Coronary artery (tissue), 2 donors: ENCODE results near the gene SHROOM2.

Experiments used
- DNase-seq: peaks from one replicate; pipeline ENCODE4 v3.0.0-alpha.2; 2017; ENCODE audit warnings: low spot score
- H3K27ac ChIP-seq, 2 donors: fragments of 200-600 bp; sonication (generic); one replicate each; pipeline ENCODE4 v1.5.1; 2016 to 2019
- H3K4me3 ChIP-seq: fragments of 200-600 bp; sonication (generic); 2 replicates; pipeline ENCODE4 v1.5.1; 2016; ENCODE audit warnings: mild to moderate bottlenecking, moderate library complexity
- TF ChIP-seq, protein P1 (sequence below): fragments of 200-600 bp; sonication (generic); IDR thresholded peaks from one replicate; pipeline ENCODE4 v1.5.1; 2019; ENCODE audit warnings: antibody characterized with exemption

SHROOM2 gene

DNA sequence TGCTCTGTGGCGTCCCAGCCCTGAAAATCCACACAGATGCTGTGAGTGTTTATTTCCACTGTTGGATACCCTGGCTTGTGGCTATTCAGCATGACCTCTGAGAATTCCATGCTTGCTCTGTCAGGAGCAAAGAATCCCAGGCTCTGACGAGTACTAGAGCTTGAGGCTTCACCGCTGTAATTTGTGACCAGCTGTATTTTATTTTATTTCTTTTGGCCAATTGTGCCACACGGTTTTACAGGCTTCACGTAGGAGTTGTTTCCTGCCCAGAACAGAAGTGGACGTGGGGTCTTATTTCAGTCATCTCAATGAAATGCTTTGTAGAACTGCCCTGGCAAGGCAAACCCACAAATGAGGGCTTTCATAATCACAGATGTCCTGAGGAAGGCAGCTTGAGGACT lies 111.5 kb downstream of the SHROOM2 start:
- Histone ChIP-seq H3K27ac (no peak overlapping the region), H3K4me3 (no peak overlapping the region)
- no peak for DNase-seq
- TF ChIP-seq, protein P1, sequence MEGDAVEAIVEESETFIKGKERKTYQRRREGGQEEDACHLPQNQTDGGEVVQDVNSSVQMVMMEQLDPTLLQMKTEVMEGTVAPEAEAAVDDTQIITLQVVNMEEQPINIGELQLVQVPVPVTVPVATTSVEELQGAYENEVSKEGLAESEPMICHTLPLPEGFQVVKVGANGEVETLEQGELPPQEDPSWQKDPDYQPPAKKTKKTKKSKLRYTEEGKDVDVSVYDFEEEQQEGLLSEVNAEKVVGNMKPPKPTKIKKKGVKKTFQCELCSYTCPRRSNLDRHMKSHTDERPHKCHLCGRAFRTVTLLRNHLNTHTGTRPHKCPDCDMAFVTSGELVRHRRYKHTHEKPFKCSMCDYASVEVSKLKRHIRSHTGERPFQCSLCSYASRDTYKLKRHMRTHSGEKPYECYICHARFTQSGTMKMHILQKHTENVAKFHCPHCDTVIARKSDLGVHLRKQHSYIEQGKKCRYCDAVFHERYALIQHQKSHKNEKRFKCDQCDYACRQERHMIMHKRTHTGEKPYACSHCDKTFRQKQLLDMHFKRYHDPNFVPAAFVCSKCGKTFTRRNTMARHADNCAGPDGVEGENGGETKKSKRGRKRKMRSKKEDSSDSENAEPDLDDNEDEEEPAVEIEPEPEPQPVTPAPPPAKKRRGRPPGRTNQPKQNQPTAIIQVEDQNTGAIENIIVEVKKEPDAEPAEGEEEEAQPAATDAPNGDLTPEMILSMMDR = no peak

DNA sequence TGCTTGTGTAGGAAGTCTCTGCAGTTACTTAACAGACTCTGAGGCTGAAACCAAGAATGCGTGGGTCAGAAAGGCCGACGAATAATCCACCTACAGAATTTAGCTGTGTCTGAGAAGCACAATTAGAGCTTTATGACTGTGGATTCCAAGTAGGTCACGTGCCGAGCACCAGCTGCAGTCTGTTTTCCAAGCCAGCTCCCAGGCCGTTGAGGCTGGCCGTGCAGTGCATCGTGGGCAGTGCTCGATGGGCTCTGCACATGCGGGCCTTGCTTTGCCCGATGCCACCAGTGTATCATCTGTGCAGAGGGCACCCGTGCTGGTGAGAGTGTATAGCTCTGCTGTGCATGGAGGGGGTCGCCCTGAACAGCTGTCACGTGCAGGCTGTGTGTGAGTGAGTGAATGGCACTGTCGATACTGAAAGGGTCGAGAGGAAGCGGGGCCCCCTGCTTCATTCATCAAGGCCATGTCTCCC lies 113.4 kb downstream of the SHROOM2 start:
- H3K4me3 ChIP-seq = no peak overlapping the region
- DNase-seq = no peak
- H3K27ac ChIP-seq = no peak overlapping the region
- TF ChIP-seq, protein P1 = no peak

DNA sequence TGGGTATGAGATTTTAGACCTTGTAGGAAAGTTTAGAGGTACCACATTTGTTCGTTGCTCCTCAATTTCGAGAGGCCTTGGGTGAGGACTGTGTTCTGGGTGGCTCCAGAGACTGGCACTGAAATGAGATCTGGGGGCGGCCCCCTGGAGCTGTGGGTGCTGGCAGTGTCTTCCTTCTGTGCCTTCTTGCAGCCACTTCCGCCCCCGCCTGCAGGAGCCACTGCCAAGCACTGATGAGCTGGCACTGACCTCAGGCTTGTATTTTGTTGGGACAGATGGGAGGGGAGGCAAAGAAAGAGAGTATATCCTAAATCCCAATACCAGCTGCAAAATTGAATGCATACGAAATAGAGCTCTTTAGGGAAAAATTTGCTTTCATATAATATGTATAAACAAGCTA lies 116.4 kb downstream of the SHROOM2 start:
- DNase-seq = no peak
- TF ChIP-seq, protein P1 = no peak
- no peak overlapping the region for H3K27ac ChIP-seq
- H3K4me3 ChIP-seq = no peak overlapping the region

DNA sequence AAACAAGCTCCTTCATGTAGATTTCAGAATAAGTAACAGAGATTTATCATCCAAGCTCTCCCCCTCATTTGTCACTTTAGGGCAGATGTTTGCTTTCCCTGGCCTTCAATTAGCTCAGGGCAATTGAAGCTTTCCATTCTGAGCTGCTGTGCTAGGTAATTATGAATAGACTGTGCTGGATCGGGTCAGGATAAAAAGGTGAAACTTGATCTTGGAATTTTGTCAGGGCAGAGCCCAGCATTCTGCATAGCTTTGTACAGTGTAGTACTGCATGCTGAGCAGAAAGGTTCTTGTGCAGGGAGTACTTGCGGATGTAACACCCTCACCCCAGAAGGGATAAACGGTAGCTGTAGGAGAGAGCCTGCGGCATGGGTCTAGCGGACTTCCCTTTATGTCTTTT lies 116.9 kb downstream of the SHROOM2 start:
- no peak overlapping the region for H3K4me3 ChIP-seq
- TF ChIP-seq, protein P1 = no peak
- H3K27ac ChIP-seq = no peak overlapping the region
- DNase-seq = no peak

DNA sequence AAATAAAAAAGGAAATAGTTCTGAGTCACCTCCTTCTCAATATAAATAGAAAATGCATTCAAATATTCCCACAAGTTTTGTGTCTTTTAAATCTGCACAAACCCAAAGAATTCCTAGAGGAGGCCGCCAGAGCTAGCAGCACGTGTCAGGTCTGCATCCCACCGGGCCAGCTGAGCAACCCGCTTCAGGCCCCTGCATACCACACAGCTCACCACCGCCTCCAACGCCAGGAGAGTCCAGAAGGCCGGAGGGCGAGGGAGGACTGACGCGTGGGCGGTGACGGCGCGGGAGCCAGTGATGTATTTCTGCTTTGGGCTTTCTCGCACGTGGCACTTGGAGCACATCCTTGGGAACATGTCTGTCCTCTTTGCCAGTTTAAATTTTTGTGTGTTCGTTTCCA lies 119.1 kb downstream of the SHROOM2 start:
- no peak for DNase-seq
- no peak overlapping the region for H3K4me3 ChIP-seq
- TF ChIP-seq, protein P1 = no peak
- no peak overlapping the region for H3K27ac ChIP-seq

DNA sequence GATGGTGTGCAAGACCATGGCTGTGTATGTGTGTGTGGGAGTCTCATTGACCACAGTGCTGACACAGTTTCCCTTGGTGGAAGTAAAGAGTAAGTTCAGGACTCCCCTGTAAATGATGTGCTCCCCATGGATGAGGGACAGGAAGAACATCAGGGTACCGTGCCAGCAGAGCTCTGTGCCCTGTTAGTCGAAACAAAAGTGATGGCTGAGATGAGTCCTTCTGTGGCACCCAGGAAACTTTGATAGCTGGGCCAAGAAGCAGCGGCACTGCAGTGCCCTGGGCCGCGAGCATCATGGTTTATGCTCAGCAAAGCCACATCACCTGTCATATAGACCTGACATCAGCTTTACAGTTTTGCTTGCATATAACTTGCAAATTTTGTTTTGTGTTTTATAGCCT lies 119.5 kb downstream of the SHROOM2 start:
- DNase-seq = no peak
- Histone ChIP-seq H3K27ac (no peak overlapping the region), H3K4me3 (no peak overlapping the region)
- TF ChIP-seq, protein P1 = no peak

DNA sequence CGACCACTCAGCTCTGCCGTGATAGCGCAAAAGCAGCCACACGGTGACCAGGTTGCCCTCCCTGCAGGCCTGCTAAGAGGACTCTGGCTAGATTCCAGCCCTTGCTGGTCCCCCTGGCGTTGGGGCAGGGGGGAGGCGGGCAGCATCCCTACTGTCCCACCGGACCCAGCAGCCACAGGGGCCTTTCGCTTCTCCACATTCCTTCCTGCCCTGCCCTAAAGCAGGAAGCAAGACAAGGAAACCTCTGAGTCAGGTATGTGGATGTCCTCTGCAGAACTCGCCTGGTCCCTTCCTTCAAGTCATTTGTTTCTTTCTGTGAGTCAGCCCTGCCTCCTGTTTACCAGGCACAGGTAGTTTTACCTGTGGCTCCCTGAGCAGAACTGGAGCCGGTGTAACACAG lies 120.7 kb downstream of the SHROOM2 start:
- TF ChIP-seq, protein P1 = no peak
- DNase-seq = no peak
- no peak overlapping the region for H3K27ac ChIP-seq

More for the DNA sequence above, 120.7 kb downstream of the SHROOM2 start:
- no peak overlapping the region for H3K4me3 ChIP-seq
